ENCODE measurements around the gene DIP2A.

GRCh38 chr21:46500224-46500861 lies 41.7 kb downstream of the DIP2A start:
- no peak for TF ChIP-seq GATA2 (IDR thresholded peaks at IDR 0.05; ENCODE audit: low read depth, low read length)
- TF ChIP-seq GATA3 (IDR thresholded peaks at IDR 0.05; ENCODE audit: low read depth, low read length), result no peak

Measured in SH-SY5Y (cell line).